ENCODE measurements around the gene VPS26A.

Gene VPS26A

GRCh38 chr10:69123747-69124562 is at the start of gene VPS26A:
Gene VPS26A (plus strand): TSS chr10:69124178. CDS start chr10:69124278, 100 bp downstream.
- Histone ChIP-seq H3K9me3 (ENCODE audit: severe bottlenecking) (no peaks in the 10 kb centered on the region), H3K4me1 (ENCODE audit: insufficient read depth, poor library complexity, severe bottlenecking) (peaks cover 9% of the 10 kb centered on the region), H3K36me3 (ENCODE audit: low read depth) (no peaks in the 10 kb centered on the region), H3K27ac (ENCODE audit: poor library complexity, severe bottlenecking) (peak within 1 kb of the TSS; percentile 82), H3K4me3 (ENCODE audit: severe bottlenecking) (peak within 1 kb of the TSS; percentile 86), H3K27me3 (ENCODE audit: insufficient read depth, poor library complexity, severe bottlenecking) (no peaks in the 10 kb centered on the region)
- DNase-seq (ENCODE audit: low spot score) (peak; percentile 98), ATAC-seq (ENCODE audit: low read depth) (peak; percentile 76)
- TF ChIP-seq, protein P1, sequence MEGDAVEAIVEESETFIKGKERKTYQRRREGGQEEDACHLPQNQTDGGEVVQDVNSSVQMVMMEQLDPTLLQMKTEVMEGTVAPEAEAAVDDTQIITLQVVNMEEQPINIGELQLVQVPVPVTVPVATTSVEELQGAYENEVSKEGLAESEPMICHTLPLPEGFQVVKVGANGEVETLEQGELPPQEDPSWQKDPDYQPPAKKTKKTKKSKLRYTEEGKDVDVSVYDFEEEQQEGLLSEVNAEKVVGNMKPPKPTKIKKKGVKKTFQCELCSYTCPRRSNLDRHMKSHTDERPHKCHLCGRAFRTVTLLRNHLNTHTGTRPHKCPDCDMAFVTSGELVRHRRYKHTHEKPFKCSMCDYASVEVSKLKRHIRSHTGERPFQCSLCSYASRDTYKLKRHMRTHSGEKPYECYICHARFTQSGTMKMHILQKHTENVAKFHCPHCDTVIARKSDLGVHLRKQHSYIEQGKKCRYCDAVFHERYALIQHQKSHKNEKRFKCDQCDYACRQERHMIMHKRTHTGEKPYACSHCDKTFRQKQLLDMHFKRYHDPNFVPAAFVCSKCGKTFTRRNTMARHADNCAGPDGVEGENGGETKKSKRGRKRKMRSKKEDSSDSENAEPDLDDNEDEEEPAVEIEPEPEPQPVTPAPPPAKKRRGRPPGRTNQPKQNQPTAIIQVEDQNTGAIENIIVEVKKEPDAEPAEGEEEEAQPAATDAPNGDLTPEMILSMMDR (IDR thresholded peaks at IDR 0.05; ENCODE audit: poor library complexity, severe bottlenecking): peak; percentile 36

DNA sequence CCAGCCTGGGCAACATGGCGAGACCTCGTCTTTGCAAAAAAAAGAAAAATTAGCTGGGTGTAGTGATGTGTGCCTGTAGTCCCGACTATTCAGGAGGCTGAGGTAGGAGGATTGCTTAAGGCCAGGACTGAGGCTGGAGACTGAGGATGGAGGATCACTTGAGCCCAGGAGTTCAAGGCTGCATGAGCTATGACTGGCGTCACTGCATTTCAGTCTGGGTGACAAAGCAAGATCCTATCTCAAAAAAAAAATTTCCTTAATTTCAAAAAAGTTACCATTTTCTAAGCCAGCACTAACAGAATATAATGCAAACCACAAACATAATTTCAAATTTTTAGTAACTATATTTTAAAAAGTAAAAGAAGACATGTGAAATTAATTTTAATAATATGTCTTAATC is 49.4 kb upstream of the VPS26A start:
- TF ChIP-seq, protein P1 (IDR thresholded peaks at IDR 0.05; ENCODE audit: poor library complexity, severe bottlenecking): no peak

DNA sequence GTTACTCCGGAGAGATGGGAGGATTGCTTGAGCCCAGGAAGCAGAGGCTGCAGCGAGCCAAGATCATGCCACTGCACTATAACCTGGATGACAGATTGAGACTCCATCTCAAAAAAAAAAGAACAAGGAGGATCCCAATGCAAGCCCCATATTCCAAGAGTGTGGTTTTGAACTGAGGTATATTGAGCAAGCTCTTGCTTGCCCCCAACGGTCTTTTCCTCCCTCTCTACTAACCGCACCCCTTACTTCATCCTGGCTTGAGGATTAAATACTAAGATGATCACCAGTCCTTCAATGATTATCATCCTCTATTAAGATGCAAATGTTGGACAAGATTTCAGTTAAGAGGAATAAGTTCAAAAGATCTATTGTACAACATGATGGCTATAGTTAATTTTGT is 48.5 kb upstream of the VPS26A start:
- H3K9me3 ChIP-seq (ENCODE audit: severe bottlenecking): no peaks in the 10 kb centered on the region
- no peak for DNase-seq (ENCODE audit: low spot score)
- no peaks in the 10 kb centered on the region for H3K36me3 ChIP-seq (ENCODE audit: low read depth)
- TF ChIP-seq, protein P1 (IDR thresholded peaks at IDR 0.05; ENCODE audit: poor library complexity, severe bottlenecking): no peak
- no peak overlapping the region for H3K27ac ChIP-seq (ENCODE audit: poor library complexity, severe bottlenecking)
- ATAC-seq (ENCODE audit: low read depth): no peak
- no peak overlapping the region for H3K4me3 ChIP-seq (ENCODE audit: severe bottlenecking)
- no peaks in the 10 kb centered on the region for H3K4me1 ChIP-seq (ENCODE audit: insufficient read depth, poor library complexity, severe bottlenecking)
- no peaks in the 10 kb centered on the region for H3K27me3 ChIP-seq (ENCODE audit: insufficient read depth, poor library complexity, severe bottlenecking)

More for the DNA sequence above, 49.4 kb upstream of the VPS26A start:
- Histone ChIP-seq H3K4me1 (ENCODE audit: insufficient read depth, poor library complexity, severe bottlenecking) (no peaks in the 10 kb centered on the region), H3K4me3 (ENCODE audit: severe bottlenecking) (no peak overlapping the region), H3K9me3 (ENCODE audit: severe bottlenecking) (no peaks in the 10 kb centered on the region), H3K27me3 (ENCODE audit: insufficient read depth, poor library complexity, severe bottlenecking) (no peaks in the 10 kb centered on the region), H3K36me3 (ENCODE audit: low read depth) (no peaks in the 10 kb centered on the region), H3K27ac (ENCODE audit: poor library complexity, severe bottlenecking) (no peak overlapping the region)
- ATAC-seq (ENCODE audit: low read depth): no peak
- no peak for DNase-seq (ENCODE audit: low spot score)

GRCh38 chr10:69078311-69078710 is 45.7 kb upstream of the VPS26A start:
- DNase-seq (ENCODE audit: low spot score): no peak
- Histone ChIP-seq H3K4me1 (ENCODE audit: insufficient read depth, poor library complexity, severe bottlenecking) (no peaks in the 10 kb centered on the region), H3K27me3 (ENCODE audit: insufficient read depth, poor library complexity, severe bottlenecking) (no peaks in the 10 kb centered on the region), H3K9me3 (ENCODE audit: severe bottlenecking) (no peaks in the 10 kb centered on the region), H3K36me3 (ENCODE audit: low read depth) (no peaks in the 10 kb centered on the region), H3K4me3 (ENCODE audit: severe bottlenecking) (no peak overlapping the region), H3K27ac (ENCODE audit: poor library complexity, severe bottlenecking) (no peak overlapping the region)
- TF ChIP-seq, protein P1 (IDR thresholded peaks at IDR 0.05; ENCODE audit: poor library complexity, severe bottlenecking): no peak
- no peak for ATAC-seq (ENCODE audit: low read depth)

DNA sequence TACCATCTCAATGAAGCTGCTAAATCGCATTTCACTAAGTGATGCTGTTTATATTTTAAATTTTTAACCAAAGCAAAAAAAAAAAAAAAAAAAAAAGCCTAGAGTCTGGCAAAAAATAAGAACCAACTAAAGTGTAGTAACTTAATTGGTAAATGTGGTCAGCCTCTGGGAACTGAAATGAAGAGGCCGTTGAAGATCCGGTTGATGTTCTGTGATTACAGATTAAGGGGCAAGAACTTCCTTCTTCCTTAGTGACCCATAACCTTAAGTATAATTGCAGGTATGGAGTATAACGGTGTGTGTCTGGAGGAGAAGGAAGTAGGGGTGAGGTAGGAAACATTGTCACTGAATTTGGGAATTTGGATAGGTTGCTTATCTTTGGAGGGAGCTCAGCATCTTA is 43.8 kb upstream of the VPS26A start:
- DNase-seq (ENCODE audit: low spot score): no peak
- TF ChIP-seq, protein P1 (IDR thresholded peaks at IDR 0.05; ENCODE audit: poor library complexity, severe bottlenecking): no peak
- H3K27ac ChIP-seq (ENCODE audit: poor library complexity, severe bottlenecking): no peak overlapping the region
- H3K4me3 ChIP-seq (ENCODE audit: severe bottlenecking): no peak overlapping the region
- no peaks in the 10 kb centered on the region for H3K4me1 ChIP-seq (ENCODE audit: insufficient read depth, poor library complexity, severe bottlenecking)
- H3K9me3 ChIP-seq (ENCODE audit: severe bottlenecking): no peaks in the 10 kb centered on the region
- no peaks in the 10 kb centered on the region for H3K36me3 ChIP-seq (ENCODE audit: low read depth)
- no peak for ATAC-seq (ENCODE audit: low read depth)
- H3K27me3 ChIP-seq (ENCODE audit: insufficient read depth, poor library complexity, severe bottlenecking): no peaks in the 10 kb centered on the region
